GM21528 (cell line): ENCODE data around the gene MAPKAPK2.
A peak's percentile ranks its signal among the peaks of the same experiment; 100 is the strongest.
"Not testable (repeated sequence)": the region's sequence is repeated elsewhere in the genome, so short reads cannot be mapped to it uniquely, and the experiment has no call there.

ENCODE experiments used
- ATAC-seq: cut with Tn5 transposase; IDR thresholded peaks from one replicate; pipeline ENCODE4 v1.9.1; 2021; ENCODE audit warnings: mild to moderate bottlenecking, moderate library complexity; ENCODE audit not compliant: unreplicated experiment, low FRiP score

The MAPKAPK2 gene

DNA sequence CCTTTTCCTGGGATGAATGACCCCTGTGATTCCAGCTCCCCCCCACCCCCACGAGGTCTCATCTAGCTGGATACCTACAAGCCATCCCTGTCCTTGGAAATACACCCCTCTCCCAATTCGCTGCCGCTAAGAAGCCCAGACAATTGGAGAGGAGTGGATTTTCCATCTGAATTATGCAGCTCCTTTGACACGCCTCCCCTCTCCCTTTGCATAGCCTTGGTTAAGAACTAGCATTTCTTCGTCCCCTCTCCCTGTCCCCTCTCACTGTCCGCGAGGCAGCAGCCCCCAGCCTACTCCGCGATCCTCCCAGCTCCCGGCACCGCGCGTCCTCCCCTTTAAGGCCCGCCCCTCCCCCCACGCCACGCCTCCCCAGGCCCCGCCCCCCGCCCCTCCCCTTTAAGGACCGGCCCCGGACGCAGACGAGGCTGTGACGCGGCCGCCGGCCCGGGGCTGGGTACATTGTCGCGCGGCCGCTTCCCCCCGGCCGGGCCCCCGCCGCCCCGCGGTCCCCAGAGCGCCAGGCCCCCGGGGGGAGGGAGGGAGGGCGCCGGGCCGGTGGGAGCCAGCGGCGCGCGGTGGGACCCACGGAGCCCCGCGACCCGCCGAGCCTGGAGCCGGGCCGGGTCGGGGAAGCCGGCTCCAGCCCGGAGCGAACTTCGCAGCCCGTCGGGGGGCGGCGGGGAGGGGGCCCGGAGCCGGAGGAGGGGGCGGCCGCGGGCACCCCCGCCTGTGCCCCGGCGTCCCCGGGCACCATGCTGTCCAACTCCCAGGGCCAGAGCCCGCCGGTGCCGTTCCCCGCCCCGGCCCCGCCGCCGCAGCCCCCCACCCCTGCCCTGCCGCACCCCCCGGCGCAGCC is at the start of gene MAPKAPK2:
TSS of gene MAPKAPK2 (plus strand) at position 428 of the 856 bp plus-strand sequence. CDS start at position 753, 325 bp downstream.
- no peak for ATAC-seq

DNA sequence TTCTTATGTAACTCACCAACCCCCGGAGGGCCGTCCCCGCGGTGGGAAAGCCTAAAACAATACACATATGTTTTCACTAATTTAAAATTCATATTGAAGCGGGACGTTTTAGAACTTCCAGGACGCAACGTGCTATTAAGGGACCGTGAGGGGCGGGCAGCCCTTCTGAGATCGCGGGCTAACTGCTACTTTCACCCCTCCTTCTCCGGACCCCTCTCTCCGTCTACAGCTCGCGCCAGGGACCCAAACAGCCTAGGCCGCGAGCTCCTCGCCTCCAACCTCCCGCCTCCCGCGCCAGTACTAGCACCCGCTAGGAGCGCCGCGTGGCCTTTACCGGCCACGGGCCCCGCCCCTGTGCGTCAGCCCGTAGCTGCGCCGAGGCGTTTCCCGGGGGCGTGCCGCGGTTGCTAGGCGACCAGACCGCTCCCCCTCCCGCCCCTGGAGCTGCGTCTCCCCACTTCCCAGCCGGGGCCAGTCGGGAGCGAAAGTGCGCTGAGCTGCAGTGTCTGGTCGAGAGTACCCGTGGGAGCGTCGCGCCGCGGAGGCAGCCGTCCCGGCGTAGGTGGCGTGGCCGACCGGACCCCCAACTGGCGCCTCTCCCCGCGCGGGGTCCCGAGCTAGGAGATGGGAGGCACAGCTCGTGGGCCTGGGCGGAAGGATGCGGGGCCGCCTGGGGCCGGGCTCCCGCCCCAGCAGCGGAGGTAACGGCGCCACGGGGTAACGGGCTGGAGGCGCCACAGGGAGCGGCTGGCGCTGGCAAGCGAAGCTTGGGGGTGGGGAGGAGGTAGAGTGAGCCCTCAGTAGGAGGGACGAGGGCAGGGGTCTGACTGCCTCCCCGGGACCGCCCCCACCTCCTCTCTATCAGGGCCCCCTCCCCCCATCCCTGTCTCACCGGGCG is 49.4 kb upstream of the MAPKAPK2 start, which contains the start of gene DYRK3:
TSS of gene DYRK3 (plus strand) at position 457 of the 898 bp plus-strand sequence. CDS start at position 625, 168 bp downstream.
- peak; percentile 88 for ATAC-seq

DNA sequence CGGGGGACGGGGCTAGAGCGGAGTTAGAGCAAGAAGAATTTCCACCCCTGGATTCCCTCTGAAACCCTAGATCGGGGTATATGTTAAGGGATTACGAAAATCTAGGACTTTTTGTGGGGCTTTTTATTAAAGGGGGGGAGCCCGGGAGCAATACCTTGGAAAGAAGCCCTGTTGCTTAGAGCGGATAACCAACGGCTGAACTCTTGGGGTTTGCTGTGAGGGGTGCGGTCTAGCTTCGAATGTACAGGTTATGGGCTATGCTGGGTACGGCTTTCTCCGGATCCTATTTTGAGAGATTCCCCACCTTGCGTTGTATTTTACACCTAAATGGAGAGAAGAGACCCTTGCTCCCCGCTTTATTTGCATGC is 48.7 kb upstream of the MAPKAPK2 start:
- peak; percentile 8 for ATAC-seq

DNA sequence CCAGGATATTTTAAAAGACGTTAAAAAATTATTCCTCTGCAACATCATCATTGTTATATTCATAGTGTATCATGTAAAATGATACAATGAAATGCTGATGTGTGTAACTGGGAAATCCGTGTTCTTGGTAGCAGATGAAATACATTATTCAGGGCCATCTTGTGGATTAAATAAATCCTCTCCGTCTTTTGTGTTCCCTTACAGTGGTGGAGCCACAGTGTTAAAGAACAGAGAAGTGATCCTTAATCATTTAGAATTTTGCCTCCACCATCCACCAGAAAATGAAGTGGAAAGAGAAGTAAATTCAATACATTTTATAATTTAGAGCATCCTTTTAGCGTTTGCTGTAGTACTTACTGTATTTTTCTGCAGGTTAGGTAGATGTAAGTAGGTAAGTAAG is 48.0 kb upstream of the MAPKAPK2 start:
- no peak for ATAC-seq

DNA sequence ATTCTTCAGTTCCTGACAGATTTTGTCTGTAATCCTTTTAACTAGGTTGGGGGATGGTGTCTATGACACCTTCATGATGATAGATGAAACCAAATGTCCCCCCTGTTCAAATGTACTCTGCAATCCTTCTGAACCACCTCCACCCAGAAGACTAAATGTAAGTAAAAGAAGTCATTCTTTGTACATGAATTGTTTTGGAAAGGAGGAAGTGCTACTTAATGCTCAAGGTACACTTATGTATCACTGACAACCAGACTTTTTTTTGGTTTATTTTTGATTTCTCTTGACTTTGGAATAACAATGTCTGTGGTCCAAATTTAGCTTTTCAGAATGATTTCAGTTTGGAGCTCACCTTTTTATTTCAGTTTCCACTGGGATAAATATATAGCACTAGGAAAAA is 47.1 kb upstream of the MAPKAPK2 start:
- no peak for ATAC-seq

DNA sequence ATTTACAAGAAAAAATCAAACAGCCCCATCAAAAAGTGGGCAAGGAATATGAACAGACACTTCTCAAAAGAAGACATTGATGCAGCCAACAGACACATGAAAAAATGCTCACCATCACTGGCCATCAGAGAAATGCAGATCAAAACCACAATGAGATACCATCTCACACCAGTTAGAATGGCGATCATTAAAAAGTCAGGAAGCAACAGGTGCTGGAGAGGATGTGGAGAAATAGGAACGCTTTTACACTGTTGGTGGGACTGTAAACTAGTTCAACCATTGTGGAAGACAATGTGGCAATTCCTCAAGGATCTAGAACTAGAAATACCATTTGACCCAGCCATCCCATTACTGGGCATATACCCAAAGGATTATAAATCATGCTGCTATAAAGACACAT is 42.6 kb upstream of the MAPKAPK2 start:
- ATAC-seq = not testable (repeated sequence)

DNA sequence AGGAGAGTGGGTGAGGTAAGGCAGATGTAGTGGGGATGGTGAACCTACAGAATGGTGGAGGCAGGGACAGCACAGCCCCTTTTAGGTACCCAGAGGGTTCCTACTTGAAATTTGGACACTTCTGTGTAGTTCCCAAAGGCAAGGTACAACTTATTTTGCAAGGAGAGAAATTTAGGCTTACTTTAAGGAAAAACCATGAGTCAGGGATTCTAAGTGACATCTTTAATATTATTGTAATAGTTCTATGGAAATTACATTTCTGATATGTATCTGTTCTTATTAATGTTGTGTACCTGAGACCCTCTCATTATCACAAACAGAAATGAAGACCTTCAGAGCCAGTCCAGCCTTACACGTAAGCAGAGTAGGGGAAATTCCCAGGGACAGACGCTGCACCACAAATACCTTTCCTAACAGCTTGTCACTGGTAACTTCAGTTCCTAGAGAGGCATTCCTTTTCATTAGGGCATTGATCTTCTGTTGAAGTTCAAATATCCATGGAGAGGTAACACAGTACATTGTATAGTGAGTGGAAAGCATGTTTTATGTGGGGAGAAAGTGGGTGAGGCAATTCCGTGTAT is 41.5 kb upstream of the MAPKAPK2 start:
- no peak for ATAC-seq

DNA sequence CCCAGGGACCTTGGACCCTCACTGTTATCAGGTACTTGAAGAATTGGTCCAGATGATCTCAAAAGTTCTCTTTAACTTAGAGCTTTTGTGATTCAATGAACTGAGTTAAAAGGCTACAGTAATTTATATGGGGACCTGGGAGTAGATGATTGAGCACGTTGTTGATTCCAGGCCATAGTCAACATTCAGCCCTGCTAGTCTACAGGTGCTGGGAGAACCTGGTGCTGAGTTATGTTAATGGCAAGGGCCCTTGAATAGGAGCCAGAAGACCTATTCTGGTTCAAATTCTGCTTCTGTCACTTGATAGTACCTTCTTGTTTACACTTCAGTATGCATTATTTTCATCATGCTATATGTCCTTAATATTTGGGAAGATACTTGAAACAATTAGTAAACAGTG is 38.2 kb upstream of the MAPKAPK2 start:
- no peak for ATAC-seq

DNA sequence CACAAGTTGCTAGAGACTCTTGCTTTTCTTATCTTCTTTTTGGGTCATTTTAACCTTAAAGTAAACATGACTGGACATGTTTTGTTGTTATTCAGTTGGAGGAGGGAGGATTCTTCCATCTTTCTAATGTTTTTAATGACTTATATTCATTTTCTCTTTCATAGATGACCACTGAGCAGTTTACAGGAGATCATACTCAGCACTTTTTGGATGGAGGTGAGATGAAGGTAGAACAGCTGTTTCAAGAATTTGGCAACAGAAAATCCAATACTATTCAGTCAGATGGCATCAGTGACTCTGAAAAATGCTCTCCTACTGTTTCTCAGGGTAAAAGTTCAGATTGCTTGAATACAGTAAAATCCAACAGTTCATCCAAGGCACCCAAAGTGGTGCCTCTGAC is 37.5 kb upstream of the MAPKAPK2 start:
- ATAC-seq = no peak

DNA sequence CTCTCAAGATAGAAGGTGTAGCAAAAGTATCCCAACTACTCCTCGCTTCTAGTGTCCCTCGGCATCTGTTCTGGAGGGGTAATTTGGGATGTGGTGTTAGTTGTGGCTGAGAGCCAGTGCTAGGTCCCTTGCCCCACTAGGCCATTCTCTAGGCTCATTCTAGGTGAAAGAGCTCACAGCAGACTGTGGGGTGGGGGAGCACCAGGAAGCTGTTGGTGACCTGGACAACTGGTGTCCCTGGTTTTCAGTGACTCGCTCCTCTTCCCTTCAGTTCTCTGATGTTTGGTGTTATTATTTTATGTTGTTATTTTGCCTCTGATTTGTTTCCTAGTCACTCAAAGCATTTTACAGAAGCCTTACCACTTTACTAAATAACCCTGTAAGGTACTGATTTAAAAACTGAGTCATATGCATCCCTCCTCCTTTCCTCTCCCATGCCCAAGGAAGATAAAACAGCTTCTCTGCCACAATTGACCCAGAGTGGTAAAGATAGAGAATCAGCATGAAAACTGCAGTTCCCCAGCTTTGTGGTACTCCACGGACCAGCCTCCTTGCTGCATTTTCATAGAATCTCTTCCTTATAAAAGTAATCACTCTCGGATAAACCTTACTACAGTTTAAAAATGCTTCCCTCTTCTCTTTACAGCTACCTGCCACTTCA is 35.3 kb upstream of the MAPKAPK2 start:
- no peak for ATAC-seq

DNA sequence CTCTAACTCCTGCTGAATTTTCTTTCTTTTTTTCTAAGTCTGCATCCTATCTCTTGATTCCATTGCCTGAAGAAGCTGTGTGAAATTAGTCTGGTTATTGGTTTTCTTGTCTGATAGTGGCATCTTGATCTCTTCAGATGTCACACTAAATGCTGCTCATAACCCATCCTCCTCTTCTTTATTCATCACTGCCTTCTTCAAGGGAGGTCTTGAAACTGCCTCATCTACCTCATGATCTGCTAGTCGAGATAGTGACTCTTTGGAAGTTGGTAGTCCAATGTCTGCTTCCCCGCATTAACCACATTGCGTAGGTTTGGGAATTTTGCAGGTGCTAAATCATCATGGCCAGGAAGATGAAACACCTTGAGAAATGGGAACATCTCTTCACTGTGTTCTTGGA is 33.7 kb upstream of the MAPKAPK2 start:
- no peak for ATAC-seq

DNA sequence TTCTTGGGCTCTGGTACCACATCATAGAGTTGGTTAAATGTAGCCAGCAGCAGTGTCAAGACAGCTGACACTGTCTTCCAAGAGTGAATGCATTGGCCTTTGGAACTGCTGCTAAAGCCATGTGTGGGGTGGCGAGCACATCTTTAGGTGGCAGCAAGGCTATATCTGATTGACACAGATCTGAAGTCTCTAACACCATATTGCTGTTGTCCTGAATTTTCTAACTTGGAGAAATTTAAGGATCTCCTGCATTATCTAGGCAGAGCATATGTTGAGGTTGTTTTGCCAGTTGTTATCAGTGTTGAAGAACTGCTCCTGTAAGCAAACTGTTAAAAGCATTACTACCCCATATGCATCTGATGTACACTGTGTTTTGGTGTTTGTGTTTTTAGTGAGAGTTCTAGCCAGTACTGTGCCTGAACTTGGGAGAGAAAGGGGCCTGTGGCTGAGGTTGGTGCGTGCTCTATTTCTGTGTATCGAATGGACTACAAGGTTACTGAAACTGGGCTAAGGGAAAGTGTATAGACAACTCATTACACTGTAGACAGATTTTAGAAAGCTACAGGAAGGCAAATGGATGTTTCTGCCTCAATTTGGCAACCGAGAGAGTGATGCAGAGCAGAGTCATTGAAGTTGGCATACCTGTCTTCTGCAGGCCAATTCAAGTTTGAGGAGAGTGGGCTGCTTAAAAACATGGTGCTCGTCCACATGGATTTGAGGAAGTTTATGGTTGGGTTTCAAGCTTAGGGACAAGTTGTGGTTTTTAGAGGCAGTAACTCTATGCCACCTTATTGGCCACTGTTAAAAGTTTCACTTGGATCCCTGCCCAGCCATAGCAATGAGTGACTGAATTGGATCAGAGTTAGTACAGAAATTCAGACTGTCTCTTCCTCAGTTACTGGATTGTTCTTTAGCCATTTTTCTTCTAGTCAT is 32.5 kb upstream of the MAPKAPK2 start:
- ATAC-seq = no peak

DNA sequence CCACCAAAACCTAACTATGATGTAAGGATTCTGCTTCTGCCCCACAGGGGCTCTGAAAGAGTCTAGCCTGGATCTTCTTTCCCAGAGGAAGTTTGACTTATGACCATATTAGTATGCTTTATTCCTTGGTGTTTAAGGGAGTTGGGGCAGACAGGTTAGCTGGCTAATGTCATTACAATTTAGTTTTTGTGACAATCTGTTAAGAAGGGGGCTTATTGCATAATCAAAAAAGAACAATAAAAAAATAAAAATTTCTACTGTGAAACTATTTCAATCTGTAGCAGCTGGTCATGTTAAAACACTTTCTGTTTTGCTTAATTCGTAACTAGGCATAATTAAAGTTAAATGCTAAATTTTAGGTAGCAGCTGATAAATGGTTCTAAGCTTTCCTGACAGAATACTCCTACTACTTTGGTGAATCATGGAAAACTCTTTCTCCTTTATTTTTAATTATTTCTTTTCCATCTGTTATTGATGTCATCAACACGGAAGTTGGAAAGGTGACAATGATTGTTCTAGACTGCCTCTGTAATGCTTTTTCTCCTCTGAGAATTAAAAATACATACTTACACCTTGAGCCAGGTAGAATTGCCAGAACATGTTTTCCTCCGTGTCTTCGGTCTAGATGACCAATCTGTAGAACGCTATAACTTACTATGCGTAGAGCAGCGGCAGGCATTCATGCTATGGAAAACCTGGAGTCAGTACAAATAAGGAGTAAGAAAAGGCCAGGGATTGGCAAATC is 30.8 kb upstream of the MAPKAPK2 start:
- ATAC-seq = no peak

DNA sequence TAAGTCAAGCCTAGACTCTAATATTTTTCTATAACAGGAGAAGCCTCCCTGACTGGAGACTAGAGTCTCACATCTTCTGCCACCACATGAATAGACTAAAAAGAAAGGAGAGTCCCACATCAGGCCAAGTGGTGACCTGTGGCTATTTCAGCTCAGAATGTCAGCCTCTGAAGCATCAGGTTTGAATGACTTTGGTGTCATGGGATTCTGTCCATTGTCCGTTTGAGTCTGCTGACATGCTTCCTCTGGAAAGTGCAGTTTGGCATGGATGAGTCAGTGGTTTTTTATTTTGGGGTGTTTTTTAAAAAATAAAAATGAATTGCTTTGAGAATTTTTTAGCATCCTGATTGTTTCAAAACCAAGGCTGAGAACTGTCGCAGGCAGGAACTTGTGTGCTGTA is 29.9 kb upstream of the MAPKAPK2 start:
- no peak for ATAC-seq

DNA sequence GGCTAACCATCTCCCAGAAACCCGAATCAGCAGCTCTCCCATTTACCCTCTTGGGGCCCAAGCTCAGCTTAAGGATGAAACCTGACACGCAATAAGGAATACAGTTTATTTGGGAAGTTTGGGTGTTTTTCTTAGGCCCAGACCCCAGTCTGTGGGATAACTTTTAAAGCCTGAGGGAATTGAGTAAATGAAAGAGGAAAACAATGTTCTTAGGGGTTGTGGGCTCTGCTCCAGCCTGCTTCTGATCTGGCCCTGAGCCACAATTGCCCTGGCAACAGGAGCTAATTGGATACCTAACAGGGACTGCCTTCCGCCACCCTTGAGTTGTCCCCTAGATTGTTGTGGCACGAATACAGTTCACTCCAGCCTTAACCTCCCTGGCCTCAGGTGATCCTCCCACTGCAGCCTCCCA is 29.2 kb upstream of the MAPKAPK2 start:
- no peak for ATAC-seq

DNA sequence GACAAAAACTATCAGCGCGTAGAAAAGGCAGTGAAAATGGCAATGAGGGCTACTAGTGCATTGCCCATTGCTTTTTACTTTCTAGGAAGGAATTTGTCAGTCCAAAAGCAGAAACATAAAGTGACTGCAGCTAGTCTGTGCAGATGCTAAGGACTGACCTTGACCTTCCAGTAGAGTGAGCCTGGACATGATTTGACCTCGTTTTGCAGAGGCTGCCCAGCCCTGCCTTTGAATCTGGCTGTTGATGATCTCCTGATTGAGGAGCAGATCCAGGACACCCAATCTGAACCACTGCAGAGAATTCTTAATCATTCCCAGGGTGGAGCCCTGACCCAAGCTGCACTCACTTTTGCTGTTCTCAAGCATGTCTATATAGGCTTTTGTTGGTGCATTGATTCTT is 27.8 kb upstream of the MAPKAPK2 start:
- ATAC-seq = no peak

DNA sequence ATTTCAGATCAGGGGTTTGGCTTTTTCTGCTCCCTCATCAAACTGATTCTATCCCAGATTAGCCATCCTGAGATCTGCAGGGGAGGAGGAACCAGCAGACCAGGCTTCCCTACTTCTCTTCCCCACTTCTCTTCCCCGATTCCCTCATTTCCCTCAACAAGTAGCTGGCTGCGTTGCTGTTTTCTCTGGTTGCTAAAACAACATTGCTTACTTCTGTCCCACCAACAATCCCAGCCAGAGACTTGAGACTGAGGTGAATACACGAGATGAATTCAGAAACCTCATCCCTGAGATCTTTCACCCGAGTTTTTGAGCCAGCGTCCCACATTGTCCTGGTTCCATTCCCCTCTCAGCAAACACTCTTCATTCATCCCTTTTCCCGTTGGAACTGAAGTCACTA is 27.0 kb upstream of the MAPKAPK2 start:
- no peak for ATAC-seq

DNA sequence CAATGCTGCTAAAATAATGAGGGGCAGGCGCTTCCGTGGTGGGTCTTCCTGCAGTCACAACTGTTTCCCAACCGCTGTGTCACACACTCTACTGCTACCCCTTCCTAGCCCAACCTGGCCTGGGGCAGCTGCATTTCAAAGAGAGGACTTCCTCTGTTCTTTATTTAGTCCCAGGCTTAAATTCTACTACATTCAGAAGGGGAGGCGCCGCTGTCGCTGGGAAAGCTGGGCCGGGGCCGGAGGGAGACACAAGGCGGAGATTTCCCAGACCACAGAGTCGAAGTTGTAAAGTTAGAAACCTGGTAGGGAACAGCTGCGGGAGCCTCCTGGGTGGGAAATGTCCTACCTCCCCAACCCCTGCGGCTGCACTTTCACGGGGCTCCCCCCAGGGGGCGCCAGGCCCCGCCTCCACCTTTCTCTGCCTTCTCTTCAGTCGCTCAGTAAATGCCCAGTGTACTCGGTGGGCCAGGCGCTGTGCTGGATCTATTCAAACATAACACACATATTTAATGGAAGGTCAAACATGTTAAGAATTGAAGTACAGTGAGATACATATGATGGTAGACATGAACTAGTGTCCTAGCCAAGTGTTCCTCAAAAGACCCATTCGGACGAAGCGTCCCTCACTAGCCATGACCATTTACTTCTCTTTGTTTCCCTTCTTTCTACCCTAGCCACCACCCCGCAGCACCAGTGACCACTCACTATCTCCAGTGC is 26.3 kb upstream of the MAPKAPK2 start:
- ATAC-seq = no peak
